Measurements from ENCODE around the gene NAMPT.

NAMPT gene

DNA sequence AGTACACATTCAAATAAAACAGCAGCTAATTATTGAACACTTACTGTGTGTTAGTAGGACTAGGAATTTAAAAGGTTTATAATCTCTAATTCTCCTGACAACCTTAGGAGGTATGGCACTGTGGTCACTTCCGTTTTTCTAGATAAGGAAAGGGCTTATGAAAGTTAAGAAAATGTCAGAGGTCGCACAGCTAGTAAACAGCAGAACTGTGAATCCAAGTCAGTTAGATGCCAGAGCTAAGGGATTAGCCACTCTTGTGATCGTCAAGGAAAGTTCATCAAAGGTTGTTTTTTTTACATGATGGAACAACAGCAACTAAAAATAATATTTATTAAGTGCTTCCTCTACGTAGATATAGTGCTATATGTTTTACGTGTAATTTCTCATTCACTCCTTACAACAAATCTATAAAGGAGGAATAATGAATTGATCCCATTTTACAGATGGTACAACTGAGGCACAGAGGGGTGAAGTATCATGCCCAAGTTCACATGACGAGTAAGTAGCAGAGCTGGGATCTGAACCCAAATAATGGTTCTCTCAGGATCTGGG is 84.9 kb downstream of the NAMPT start:
- DNase-seq (ENCODE audit: low read depth) = no peak

DNA sequence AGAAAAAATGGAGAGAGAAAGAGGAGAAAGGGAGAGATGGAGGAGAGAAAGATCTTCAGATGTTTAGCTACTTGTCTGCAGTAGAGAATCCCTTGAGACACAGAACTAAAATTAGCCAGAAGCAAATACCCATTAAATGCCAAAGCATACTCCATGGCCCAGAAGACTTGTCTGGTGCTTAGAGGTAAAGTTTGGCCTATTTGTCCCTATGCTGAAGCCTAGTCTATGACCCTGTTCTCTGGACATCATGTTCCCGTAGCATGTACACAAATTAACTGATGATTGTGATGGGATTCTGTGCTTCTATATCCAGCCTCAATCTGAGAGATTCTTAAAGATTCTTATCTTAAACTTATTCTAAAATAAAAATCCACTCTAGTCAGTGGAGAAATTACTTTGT is 85.8 kb downstream of the NAMPT start:
- TF ChIP-seq, protein P1, sequence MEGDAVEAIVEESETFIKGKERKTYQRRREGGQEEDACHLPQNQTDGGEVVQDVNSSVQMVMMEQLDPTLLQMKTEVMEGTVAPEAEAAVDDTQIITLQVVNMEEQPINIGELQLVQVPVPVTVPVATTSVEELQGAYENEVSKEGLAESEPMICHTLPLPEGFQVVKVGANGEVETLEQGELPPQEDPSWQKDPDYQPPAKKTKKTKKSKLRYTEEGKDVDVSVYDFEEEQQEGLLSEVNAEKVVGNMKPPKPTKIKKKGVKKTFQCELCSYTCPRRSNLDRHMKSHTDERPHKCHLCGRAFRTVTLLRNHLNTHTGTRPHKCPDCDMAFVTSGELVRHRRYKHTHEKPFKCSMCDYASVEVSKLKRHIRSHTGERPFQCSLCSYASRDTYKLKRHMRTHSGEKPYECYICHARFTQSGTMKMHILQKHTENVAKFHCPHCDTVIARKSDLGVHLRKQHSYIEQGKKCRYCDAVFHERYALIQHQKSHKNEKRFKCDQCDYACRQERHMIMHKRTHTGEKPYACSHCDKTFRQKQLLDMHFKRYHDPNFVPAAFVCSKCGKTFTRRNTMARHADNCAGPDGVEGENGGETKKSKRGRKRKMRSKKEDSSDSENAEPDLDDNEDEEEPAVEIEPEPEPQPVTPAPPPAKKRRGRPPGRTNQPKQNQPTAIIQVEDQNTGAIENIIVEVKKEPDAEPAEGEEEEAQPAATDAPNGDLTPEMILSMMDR (conservative IDR thresholded peaks at IDR 0.05; ENCODE audit: control insufficient read depth, insufficient read depth, low read depth, low read length) = no peak
- DNase-seq (ENCODE audit: low read depth) = no peak
- H3K4me3 ChIP-seq (ENCODE audit: control insufficient read depth, low read depth, low read length) = no peak overlapping the region

More for the DNA sequence above, 84.9 kb downstream of the NAMPT start:
- H3K4me3 ChIP-seq (ENCODE audit: control insufficient read depth, low read depth, low read length) = no peak overlapping the region
- TF ChIP-seq, protein P1 (conservative IDR thresholded peaks at IDR 0.05; ENCODE audit: control insufficient read depth, insufficient read depth, low read depth, low read length) = no peak

Measured in fibroblast of mammary gland (primary cell).